ENCODE results near the gene MAFG. TPM values are rescaled to one million over a fixed set of nuclear protein-coding genes. Genes with fewer than 3 reads are reported as not detected.
A peak's percentile ranks its signal among the peaks of the same experiment; 100 is the strongest.

The MAFG gene
- total and polyA plus RNA-seq, 8 donors, result 2.3 to 30.4 (median 11.2) TPM

DNA sequence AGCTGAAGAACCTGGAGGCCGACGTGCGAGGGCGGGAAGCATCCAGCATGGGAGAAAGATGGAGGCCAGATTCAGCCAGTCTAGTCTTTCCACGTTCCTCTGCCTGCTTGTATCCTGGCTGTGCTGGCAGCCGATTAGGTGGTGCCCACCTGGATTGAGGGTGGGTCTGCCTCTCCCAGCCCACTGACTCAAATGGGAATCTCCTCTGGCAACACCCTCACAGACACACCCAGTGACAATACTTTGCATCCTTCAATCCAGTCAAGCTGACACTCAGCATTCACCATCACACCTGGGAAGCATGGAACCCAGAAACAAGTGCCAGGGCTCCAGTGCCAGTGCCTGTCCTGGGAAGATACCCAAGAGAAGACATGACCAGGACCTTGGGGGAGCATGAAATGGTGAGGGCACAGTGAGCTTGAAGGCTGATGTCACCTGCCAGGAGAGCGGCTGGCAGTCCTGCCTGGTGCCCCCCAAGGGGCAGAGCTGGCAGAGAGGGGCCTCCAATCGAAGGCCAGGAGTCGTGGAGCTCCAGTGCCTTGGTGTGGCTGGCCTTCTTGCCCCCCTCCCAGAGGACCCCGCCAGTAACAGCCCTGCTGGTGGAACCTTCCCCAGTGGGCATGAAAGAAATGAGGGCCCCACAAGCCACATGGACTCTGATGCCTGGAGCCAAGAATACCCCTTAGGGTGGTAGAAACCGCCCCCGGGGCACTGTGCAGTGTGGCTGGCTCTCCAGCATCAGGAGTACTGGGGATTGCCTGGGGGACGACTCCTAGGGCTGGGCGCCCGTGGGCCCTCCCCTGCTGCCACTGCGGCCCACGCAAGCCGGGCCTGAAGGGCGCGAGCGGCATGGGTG lies 26.1 kb downstream of the MAFG start:
- no peak overlapping the region for H3K27ac ChIP-seq
- peaks cover 0 to 25% (median 17%) of the 10 kb centered on the region in 3 donors for H3K27me3 ChIP-seq
- H3K4me3 ChIP-seq, result peak overlapping the region; percentile 39 to 49 (median 43)
- H3K9me3 ChIP-seq, result no peaks in the 10 kb centered on the region
- 50 to 93% (median 64%) methylated on average over 10 to 21 of the region's 21 CpGs for WGBS, 5 donors
- H3K4me1 ChIP-seq, result peaks cover 13 to 20% (median 19%) of the 10 kb centered on the region in 4 donors
- peaks cover 30 to 76% (median 71%) of the 10 kb centered on the region in 4 donors for H3K36me3 ChIP-seq
- DNase-seq, result no peak
- intact Hi-C loops (cut with DNase I; ENCODE audit: low total_unique reads), result no loop called here
- TF ChIP-seq EP300 (IDR thresholded peaks at IDR 0.05), result no peak
- no peak for TF ChIP-seq POLR2A (IDR thresholded peaks at IDR 0.05)
- TF ChIP-seq, protein P1, sequence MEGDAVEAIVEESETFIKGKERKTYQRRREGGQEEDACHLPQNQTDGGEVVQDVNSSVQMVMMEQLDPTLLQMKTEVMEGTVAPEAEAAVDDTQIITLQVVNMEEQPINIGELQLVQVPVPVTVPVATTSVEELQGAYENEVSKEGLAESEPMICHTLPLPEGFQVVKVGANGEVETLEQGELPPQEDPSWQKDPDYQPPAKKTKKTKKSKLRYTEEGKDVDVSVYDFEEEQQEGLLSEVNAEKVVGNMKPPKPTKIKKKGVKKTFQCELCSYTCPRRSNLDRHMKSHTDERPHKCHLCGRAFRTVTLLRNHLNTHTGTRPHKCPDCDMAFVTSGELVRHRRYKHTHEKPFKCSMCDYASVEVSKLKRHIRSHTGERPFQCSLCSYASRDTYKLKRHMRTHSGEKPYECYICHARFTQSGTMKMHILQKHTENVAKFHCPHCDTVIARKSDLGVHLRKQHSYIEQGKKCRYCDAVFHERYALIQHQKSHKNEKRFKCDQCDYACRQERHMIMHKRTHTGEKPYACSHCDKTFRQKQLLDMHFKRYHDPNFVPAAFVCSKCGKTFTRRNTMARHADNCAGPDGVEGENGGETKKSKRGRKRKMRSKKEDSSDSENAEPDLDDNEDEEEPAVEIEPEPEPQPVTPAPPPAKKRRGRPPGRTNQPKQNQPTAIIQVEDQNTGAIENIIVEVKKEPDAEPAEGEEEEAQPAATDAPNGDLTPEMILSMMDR (IDR thresholded peaks at IDR 0.05), result no peak
- no peak for TF ChIP-seq POLR2AphosphoS5 (IDR thresholded peaks at IDR 0.05)

DNA sequence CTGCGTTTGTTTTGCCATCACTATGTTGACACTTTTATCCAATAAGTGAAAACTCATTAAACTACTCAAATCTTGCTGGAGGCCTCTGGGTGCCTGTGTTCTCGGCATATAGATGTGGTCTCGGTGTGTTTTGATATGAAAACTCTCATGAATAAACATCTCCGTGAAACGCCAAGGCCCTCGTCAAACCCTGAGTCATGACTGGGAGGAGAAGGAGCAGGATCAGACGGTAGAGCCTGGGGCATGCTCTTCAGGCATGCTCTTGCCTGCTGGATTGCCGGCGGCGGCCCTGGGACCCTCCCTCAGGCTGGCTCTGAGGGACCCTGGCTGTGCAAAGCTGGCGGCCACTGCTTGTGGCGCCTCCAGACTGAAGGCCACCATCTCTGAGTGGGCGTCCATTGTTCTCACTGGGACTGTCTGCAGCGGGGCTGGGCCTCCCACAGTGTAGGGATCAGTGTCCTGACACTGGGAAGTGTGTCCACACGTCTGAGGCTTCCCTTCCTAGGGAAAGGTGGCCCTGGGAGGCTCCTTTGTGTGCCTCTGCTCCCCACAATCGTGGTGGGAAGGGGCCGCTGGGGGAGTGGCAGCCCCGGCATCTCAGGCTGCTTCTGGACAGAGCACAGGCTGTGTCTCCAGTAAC lies 27.2 kb downstream of the MAFG start:
- H3K4me1 ChIP-seq, result peaks cover 13 to 20% (median 19%) of the 10 kb centered on the region in 4 donors
- intact Hi-C loops (cut with DNase I; ENCODE audit: low total_unique reads), result no loop called here
- H3K36me3 ChIP-seq, result peaks cover 32 to 76% (median 71%) of the 10 kb centered on the region in 4 donors
- no peaks in the 10 kb centered on the region for H3K9me3 ChIP-seq
- H3K27me3 ChIP-seq, result peaks cover 0 to 25% (median 17%) of the 10 kb centered on the region in 3 donors
- WGBS, 5 donors, result 63 to 80% (median 73%) methylated on average over 5 to 18 of the region's 18 CpGs
- no peak for DNase-seq
- no peak overlapping the region for H3K27ac ChIP-seq
- no peak for TF ChIP-seq POLR2A (IDR thresholded peaks at IDR 0.05)
- TF ChIP-seq, protein P1 (IDR thresholded peaks at IDR 0.05), result no peak
- no peak for TF ChIP-seq EP300 (IDR thresholded peaks at IDR 0.05)
- no peak for TF ChIP-seq POLR2AphosphoS5 (IDR thresholded peaks at IDR 0.05)
- H3K4me3 ChIP-seq, result no peak overlapping the region

DNA sequence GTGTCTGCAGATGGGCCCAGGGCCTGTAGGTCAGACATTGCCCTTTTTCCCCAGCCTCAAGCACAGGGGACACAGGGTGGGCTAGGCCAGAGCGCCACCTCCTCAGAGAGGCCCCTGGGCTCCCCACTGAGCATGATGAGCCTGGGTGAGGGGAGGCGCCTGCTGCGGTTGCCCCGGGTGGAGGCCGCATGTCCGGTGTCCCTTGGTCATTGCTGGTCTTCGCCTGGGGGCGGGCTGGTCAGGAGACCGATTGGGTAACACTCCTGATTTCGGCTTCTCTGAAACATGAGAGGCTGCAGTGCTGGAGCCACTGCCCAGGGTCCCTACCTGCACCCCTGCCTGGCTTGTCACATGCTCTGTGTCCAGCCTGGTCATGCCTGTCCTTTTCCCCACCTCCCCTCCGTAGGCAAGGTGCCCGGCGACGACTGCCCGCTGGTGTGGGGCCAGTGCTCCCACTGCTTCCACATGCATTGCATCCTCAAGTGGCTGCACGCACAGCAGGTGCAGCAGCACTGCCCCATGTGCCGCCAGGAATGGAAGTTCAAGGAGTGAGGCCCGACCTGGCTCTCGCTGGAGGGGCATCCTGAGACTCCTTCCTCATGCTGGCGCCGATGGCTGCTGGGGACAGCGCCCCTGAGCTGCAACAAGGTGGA lies 27.9 kb downstream of the MAFG start:
- 83 to 91% (median 89%) methylated on average over 13 to 22 of the region's 22 CpGs for WGBS, 5 donors
- TF ChIP-seq POLR2AphosphoS5 (IDR thresholded peaks at IDR 0.05) (no peak), EP300 (IDR thresholded peaks at IDR 0.05) (no peak)
- TF ChIP-seq, protein P1 (IDR thresholded peaks at IDR 0.05), result no peak
- H3K27me3 ChIP-seq, result peaks cover 0 to 25% (median 17%) of the 10 kb centered on the region in 3 donors
- peaks cover 13 to 20% (median 19%) of the 10 kb centered on the region in 4 donors for H3K4me1 ChIP-seq
- no peaks in the 10 kb centered on the region for H3K9me3 ChIP-seq
- peaks cover 28 to 76% (median 70%) of the 10 kb centered on the region in 4 donors for H3K36me3 ChIP-seq
- H3K27ac ChIP-seq, result no peak overlapping the region
- no peak overlapping the region for H3K4me3 ChIP-seq
- intact Hi-C loops (cut with DNase I; ENCODE audit: low total_unique reads), result no loop called here
- DNase-seq, result no peak

DNA sequence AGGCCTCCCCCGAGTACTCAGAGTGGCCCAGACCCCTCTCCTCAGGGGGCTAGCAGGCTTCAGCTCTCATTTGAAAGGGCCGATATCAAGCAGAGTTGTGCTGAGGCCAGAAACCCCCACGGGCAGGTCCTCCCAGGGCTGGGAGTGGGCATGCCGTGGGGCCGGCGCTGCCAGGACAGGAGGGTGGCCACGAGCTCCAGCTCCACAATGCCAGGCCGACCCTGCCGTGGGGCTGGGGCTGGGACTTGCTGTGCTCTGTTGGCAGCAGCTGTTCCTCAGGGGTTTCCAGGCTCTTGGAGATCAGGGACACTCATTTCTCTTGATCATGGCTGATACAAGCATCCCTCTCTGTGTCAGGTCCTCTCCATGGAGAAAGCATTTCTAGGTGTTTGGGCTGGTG lies 28.6 kb downstream of the MAFG start:
- intact Hi-C loops (cut with DNase I; ENCODE audit: low total_unique reads), result no loop called here
- Histone ChIP-seq H3K4me3 (no peak overlapping the region), H3K36me3 (peaks cover 25 to 76% (median 70%) of the 10 kb centered on the region in 4 donors), H3K4me1 (peaks cover 13 to 20% (median 19%) of the 10 kb centered on the region in 4 donors), H3K27ac (no peak overlapping the region), H3K27me3 (peaks cover 0 to 25% (median 17%) of the 10 kb centered on the region in 3 donors), H3K9me3 (no peaks in the 10 kb centered on the region)
- TF ChIP-seq POLR2AphosphoS5 (IDR thresholded peaks at IDR 0.05), result no peak
- no peak for TF ChIP-seq EP300 (IDR thresholded peaks at IDR 0.05)
- no peak for TF ChIP-seq POLR2A (IDR thresholded peaks at IDR 0.05)
- TF ChIP-seq, protein P1 (IDR thresholded peaks at IDR 0.05), result no peak
- DNase-seq, result peak in 1 of 2 donors; percentile 0
- WGBS, 5 donors, result 81 to 95% (median 92%) methylated on average over 9 of the region's 9 CpGs
